HL-60 (cell line): Measurements from ENCODE around the gene PARVA.

Experiments used
- DNase-seq, 2 experiments: peaks; one replicate each; pipeline ENCODE4 v3.0.0-alpha.2; 2010 to 2020; ENCODE audit warnings: low read depth in 1 of 2, low spot score in 1 of 2
- H3K27ac ChIP-seq: fragments of 250-450 bp; sonication (Bioruptor Pico); replicated peaks from 2 replicates; pipeline ENCODE4 v1.5.1; 2020; ENCODE audit warnings: mild to moderate bottlenecking, moderate library complexity
- H3K27me3 ChIP-seq: fragments of 250-450 bp; sonication (Bioruptor Pico); 2 replicates; pipeline ENCODE4 v1.5.1; 2021; ENCODE audit warnings: mild to moderate bottlenecking, moderate library complexity; ENCODE audit not compliant: insufficient read depth, poor library complexity, severe bottlenecking
- H3K4me3 ChIP-seq: replicated peaks from 2 replicates; pipeline ENCODE4 v1.5.1; 2011; ENCODE audit warnings: mild to moderate bottlenecking, control low read depth, low read length; ENCODE audit not compliant: insufficient read depth
- CTCF ChIP-seq: IDR thresholded peaks from one replicate; pipeline ENCODE4 v1.5.1; 2011; ENCODE audit warnings: low read length, control low read depth, inconsistent platforms; ENCODE audit not compliant: insufficient read depth
- GABPA ChIP-seq: IDR thresholded peaks from 2 replicates; pipeline ENCODE4 v1.6.1; 2012; ENCODE audit warnings: low read depth
- POLR2AphosphoS5 ChIP-seq: IDR thresholded peaks from 2 replicates; pipeline ENCODE4 v1.6.1; 2012; ENCODE audit warnings: low read depth
- SPI1 ChIP-seq: IDR thresholded peaks from 2 replicates; pipeline ENCODE4 v1.6.1; 2012; ENCODE audit warnings: low read depth, mild to moderate bottlenecking, borderline replicate concordance
- TF ChIP-seq, protein P1 (sequence below): IDR thresholded peaks from 2 replicates; pipeline ENCODE4 v1.6.1; 2012; ENCODE audit warnings: low read depth; ENCODE audit not compliant: insufficient replicate concordance

Gene PARVA

DNA sequence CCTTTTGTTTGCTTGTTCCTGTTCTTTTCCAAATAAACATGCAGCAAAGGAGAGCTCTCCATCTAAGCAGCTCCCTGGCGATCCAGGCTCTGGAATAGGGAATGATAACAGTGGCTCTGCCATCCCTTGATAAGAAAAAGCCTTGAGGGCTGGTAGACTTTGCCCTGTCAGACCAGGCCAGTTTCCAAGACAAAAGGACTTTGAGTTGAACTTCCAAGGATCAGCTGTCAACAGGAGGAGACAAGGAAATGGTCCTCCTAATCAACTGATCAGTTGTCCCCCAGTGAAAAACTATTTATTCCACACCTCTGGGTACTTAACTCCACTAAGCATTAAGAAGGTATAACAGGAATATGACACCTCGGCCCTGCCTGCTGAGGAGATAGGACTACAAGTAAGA is 127.8 kb downstream of the PARVA start:
- Histone ChIP-seq H3K27ac (no peak overlapping the region), H3K4me3 (no peak overlapping the region), H3K27me3 (no peaks in the 10 kb centered on the region)
- no peak for DNase-seq
- TF ChIP-seq SPI1: no peak

GRCh38 chr11:12506404-12506921 is 129.1 kb downstream of the PARVA start:
- TF ChIP-seq SPI1 (no peak), CTCF (no peak), GABPA (no peak), POLR2AphosphoS5 (no peak)
- TF ChIP-seq, protein P1, sequence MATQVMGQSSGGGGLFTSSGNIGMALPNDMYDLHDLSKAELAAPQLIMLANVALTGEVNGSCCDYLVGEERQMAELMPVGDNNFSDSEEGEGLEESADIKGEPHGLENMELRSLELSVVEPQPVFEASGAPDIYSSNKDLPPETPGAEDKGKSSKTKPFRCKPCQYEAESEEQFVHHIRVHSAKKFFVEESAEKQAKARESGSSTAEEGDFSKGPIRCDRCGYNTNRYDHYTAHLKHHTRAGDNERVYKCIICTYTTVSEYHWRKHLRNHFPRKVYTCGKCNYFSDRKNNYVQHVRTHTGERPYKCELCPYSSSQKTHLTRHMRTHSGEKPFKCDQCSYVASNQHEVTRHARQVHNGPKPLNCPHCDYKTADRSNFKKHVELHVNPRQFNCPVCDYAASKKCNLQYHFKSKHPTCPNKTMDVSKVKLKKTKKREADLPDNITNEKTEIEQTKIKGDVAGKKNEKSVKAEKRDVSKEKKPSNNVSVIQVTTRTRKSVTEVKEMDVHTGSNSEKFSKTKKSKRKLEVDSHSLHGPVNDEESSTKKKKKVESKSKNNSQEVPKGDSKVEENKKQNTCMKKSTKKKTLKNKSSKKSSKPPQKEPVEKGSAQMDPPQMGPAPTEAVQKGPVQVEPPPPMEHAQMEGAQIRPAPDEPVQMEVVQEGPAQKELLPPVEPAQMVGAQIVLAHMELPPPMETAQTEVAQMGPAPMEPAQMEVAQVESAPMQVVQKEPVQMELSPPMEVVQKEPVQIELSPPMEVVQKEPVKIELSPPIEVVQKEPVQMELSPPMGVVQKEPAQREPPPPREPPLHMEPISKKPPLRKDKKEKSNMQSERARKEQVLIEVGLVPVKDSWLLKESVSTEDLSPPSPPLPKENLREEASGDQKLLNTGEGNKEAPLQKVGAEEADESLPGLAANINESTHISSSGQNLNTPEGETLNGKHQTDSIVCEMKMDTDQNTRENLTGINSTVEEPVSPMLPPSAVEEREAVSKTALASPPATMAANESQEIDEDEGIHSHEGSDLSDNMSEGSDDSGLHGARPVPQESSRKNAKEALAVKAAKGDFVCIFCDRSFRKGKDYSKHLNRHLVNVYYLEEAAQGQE: no peak
- Histone ChIP-seq H3K27me3 (no peaks in the 10 kb centered on the region), H3K27ac (no peak overlapping the region), H3K4me3 (no peak overlapping the region)
- no peak for DNase-seq

DNA sequence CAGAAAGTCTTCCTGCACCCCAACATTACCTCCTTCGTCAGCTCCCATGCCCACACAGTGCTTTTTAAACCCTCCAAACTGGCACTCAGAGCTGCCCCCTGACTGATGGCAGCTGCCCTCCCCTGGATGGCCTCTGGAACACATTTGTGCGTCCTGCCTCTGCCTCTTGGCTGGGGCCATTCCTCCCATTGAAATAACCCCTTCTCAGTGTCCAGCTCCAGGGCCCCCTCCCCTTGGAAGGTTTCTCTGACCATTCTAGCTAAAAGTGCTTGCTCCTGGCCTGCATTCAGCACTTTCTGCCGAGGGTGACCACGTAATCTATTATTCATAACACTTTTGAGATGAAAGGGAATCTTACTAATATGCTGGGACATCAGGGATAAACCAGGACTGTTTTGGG is 130.0 kb downstream of the PARVA start:
- Histone ChIP-seq H3K27me3 (no peaks in the 10 kb centered on the region), H3K4me3 (no peak overlapping the region), H3K27ac (no peak overlapping the region)
- TF ChIP-seq POLR2AphosphoS5 (no peak), GABPA (no peak), SPI1 (no peak), CTCF (no peak)
- TF ChIP-seq, protein P1: no peak
- DNase-seq: no peak

- TF ChIP-seq, protein P1: no peak
- TF ChIP-seq POLR2AphosphoS5: no peak
- TF ChIP-seq GABPA: no peak
- no peak for TF ChIP-seq CTCF
- no peak for TF ChIP-seq SPI1
- Histone ChIP-seq H3K4me3 (no peak overlapping the region), H3K27me3 (no peaks in the 10 kb centered on the region), H3K27ac (no peak overlapping the region)
- DNase-seq: no peak
These were observed 130.9 kb downstream of the PARVA start for GRCh38 chr11:12508151-12508751.
